Measurements from ENCODE around the gene FHOD3. TPM values are rescaled to one million over a fixed set of nuclear protein-coding genes. Genes with fewer than 3 reads are reported as not detected.

Gene FHOD3
- total and polyA plus RNA-seq, 2 of the 8 experiments (the other 6 are each of a cell fraction or from before 2014, with no cell fraction given) = 9.7 to 10.5 TPM

DNA sequence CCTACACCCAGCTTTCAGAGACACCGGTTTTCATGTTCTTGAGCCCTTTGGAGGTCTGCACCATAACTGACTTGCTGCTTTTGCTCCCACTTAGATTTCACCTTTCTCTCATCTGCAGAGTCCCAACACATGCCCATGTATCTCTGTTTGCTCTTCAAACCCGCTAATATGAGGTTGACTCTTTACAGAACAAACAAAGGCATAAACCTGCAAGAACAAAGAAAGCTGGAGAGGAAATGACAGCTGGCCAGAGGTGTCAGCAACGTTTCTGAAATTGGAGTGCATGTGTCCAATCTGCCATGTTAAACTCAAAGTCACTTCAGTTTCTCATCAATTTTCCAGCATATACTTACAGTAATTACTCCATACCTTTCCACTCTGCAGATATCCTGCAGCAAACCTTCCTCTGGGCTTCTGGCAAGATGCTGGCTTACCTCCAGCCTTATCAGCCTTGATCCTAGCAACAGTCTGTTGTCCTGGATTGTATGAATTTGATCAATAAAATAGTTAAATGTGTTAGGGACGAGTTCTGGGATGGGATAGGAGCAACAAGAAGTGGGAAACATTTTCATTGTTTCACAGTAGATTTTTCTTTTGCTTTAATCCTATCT lies 157.4 kb downstream of the FHOD3 start (continued):
- TF ChIP-seq, protein P1, sequence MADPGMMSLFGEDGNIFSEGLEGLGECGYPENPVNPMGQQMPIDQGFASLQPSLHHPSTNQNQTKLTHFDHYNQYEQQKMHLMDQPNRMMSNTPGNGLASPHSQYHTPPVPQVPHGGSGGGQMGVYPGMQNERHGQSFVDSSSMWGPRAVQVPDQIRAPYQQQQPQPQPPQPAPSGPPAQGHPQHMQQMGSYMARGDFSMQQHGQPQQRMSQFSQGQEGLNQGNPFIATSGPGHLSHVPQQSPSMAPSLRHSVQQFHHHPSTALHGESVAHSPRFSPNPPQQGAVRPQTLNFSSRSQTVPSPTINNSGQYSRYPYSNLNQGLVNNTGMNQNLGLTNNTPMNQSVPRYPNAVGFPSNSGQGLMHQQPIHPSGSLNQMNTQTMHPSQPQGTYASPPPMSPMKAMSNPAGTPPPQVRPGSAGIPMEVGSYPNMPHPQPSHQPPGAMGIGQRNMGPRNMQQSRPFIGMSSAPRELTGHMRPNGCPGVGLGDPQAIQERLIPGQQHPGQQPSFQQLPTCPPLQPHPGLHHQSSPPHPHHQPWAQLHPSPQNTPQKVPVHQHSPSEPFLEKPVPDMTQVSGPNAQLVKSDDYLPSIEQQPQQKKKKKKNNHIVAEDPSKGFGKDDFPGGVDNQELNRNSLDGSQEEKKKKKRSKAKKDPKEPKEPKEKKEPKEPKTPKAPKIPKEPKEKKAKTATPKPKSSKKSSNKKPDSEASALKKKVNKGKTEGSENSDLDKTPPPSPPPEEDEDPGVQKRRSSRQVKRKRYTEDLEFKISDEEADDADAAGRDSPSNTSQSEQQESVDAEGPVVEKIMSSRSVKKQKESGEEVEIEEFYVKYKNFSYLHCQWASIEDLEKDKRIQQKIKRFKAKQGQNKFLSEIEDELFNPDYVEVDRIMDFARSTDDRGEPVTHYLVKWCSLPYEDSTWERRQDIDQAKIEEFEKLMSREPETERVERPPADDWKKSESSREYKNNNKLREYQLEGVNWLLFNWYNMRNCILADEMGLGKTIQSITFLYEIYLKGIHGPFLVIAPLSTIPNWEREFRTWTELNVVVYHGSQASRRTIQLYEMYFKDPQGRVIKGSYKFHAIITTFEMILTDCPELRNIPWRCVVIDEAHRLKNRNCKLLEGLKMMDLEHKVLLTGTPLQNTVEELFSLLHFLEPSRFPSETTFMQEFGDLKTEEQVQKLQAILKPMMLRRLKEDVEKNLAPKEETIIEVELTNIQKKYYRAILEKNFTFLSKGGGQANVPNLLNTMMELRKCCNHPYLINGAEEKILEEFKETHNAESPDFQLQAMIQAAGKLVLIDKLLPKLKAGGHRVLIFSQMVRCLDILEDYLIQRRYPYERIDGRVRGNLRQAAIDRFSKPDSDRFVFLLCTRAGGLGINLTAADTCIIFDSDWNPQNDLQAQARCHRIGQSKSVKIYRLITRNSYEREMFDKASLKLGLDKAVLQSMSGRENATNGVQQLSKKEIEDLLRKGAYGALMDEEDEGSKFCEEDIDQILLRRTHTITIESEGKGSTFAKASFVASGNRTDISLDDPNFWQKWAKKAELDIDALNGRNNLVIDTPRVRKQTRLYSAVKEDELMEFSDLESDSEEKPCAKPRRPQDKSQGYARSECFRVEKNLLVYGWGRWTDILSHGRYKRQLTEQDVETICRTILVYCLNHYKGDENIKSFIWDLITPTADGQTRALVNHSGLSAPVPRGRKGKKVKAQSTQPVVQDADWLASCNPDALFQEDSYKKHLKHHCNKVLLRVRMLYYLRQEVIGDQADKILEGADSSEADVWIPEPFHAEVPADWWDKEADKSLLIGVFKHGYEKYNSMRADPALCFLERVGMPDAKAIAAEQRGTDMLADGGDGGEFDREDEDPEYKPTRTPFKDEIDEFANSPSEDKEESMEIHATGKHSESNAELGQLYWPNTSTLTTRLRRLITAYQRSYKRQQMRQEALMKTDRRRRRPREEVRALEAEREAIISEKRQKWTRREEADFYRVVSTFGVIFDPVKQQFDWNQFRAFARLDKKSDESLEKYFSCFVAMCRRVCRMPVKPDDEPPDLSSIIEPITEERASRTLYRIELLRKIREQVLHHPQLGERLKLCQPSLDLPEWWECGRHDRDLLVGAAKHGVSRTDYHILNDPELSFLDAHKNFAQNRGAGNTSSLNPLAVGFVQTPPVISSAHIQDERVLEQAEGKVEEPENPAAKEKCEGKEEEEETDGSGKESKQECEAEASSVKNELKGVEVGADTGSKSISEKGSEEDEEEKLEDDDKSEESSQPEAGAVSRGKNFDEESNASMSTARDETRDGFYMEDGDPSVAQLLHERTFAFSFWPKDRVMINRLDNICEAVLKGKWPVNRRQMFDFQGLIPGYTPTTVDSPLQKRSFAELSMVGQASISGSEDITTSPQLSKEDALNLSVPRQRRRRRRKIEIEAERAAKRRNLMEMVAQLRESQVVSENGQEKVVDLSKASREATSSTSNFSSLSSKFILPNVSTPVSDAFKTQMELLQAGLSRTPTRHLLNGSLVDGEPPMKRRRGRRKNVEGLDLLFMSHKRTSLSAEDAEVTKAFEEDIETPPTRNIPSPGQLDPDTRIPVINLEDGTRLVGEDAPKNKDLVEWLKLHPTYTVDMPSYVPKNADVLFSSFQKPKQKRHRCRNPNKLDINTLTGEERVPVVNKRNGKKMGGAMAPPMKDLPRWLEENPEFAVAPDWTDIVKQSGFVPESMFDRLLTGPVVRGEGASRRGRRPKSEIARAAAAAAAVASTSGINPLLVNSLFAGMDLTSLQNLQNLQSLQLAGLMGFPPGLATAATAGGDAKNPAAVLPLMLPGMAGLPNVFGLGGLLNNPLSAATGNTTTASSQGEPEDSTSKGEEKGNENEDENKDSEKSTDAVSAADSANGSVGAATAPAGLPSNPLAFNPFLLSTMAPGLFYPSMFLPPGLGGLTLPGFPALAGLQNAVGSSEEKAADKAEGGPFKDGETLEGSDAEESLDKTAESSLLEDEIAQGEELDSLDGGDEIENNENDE (IDR thresholded peaks at IDR 0.05; ENCODE audit: insufficient replicate concordance, low read length) = no peak
- TF ChIP-seq HDAC2 (IDR thresholded peaks at IDR 0.05; ENCODE audit: borderline replicate concordance in 1 of 2, low read depth in 2 of 2, low read length in 2 of 2) (no peak), POLR2AphosphoS5 (IDR thresholded peaks at IDR 0.05; ENCODE audit: low read depth, low read length) (no peak), KDM5A (IDR thresholded peaks at IDR 0.05; ENCODE audit: low read length) (no peak), SP1 (IDR thresholded peaks at IDR 0.05; ENCODE audit: low read depth, low read length) (no peak), BACH1 (IDR thresholded peaks at IDR 0.05; ENCODE audit: low read length) (no peak)
